A549 (cell line): ENCODE data around the gene MED13L. TPM values are rescaled to one million over a fixed set of nuclear protein-coding genes. Genes with fewer than 3 reads are reported as not detected.

Experiments
- ATAC-seq, 2 experiments: fragments of 200-7000 bp in 1 of 2; fragments of >200 bp in 1 of 2; cut with Nextera tagmentation in 1 of 2; cut with Tn5 transposase in 1 of 2; 3 replicates each; pipeline versions ENCODE4 v1.8.0 to v1.9.1; 2018 to 2020; ENCODE audit warnings: mild to moderate bottlenecking in 1 of 2, moderate library complexity in 1 of 2
- CTCF ChIA-PET: fragments of 300-600 bp; sonication (Branson Sonifier 250); formaldehyde crosslinking; extraction: SDS; loops from one replicate; lab custom pipeline; 2021; ENCODE audit warnings: antibody characterized with exemption, inconsistent platforms; lab: Yijun Ruan, JAX
- POLR2A ChIA-PET: fragments of 350-600 bp; formaldehyde crosslinking; extraction: SDS; loops from one replicate; lab custom pipeline; 2021; ENCODE audit warnings: antibody characterized with exemption, inconsistent platforms; lab: Yijun Ruan, JAX
- DNase-seq, 2 experiments: peaks; one replicate each; pipeline versions ENCODE4 v3.0.0 to v3.0.0-alpha.2; 2011 to 2016; ENCODE audit warnings: low read depth in 1 of 2, low spot score in 1 of 2
- FAIRE-seq: peaks from 2 replicates; lab custom pipeline; 2011; peaks lifted over from hg19 to GRCh38; lab: Jason Lieb, UNC
- H3K27ac ChIP-seq, 2 experiments: fragments of >200 bp; sonication (Bioruptor Twin); formaldehyde crosslinking; 3 replicates each; pipeline ENCODE4 v1.5.1; 2016 to 2017
- H3K4me1 ChIP-seq: fragments of >200 bp; sonication (Bioruptor Twin); formaldehyde crosslinking; 3 replicates; pipeline ENCODE4 v1.6.1; 2016
- H3K4me2 ChIP-seq: fragments of >200 bp; sonication (Bioruptor Twin); formaldehyde crosslinking; 3 replicates; pipeline ENCODE4 v1.6.1; 2016
- H3K4me3 ChIP-seq: fragments of >200 bp; sonication (Bioruptor Twin); formaldehyde crosslinking; 3 replicates; pipeline ENCODE4 v1.5.1; 2016
- H3K9me3 ChIP-seq: fragments of >200 bp; sonication (Bioruptor Twin); formaldehyde crosslinking; 3 replicates; pipeline ENCODE4 v1.6.1; 2016
- BHLHE40 ChIP-seq: IDR thresholded peaks from 2 replicates; pipeline ENCODE4 v1.6.1; 2012; ENCODE audit warnings: low read depth, low read length, inconsistent platforms
- CBX2 ChIP-seq: fragments of 200-600 bp; sonication (generic); IDR thresholded peaks from 2 replicates; pipeline ENCODE4 v1.6.1; 2016; ENCODE audit warnings: low read depth, mild to moderate bottlenecking, borderline replicate concordance
- CHD4 ChIP-seq: fragments of 200-600 bp; sonication (generic); IDR thresholded peaks from 2 replicates; pipeline ENCODE4 v1.6.1; 2016; ENCODE audit warnings: antibody characterized with exemption, mild to moderate bottlenecking, borderline replicate concordance
- EP300 ChIP-seq, 2 experiments: fragments of >200 bp; sonication (Bioruptor Twin); formaldehyde crosslinking; IDR thresholded peaks; 2 replicates in 1 of 2; 3 replicates in 1 of 2; pipeline ENCODE4 v1.6.1; 2016 to 2017
- FOSL2 ChIP-seq, 2 experiments: fragments of 450-650 bp in 1 of 2; fragments of >200 bp in 1 of 2; sonication (Bioruptor Twin) in 1 of 2; formaldehyde crosslinking; IDR thresholded peaks; 2 replicates each; pipeline versions ENCODE4 v1.5.0 to v1.6.1; 2016 to 2020; ENCODE audit warnings: mild to moderate bottlenecking in 1 of 2, moderate library complexity in 1 of 2
- HDAC2 ChIP-seq: fragments of 200-600 bp; sonication (generic); IDR thresholded peaks from 2 replicates; pipeline ENCODE4 v1.6.1; 2016
- HEYL ChIP-seq: fragments of 250-450 bp; sonication (Bioruptor Pico); IDR thresholded peaks from 2 replicates; pipeline ENCODE4 v1.8.0; 2021; ENCODE audit warnings: mild to moderate bottlenecking, moderate library complexity
- HOXA7 ChIP-seq: fragments of 250-450 bp; sonication (Bioruptor Pico); IDR thresholded peaks from 2 replicates; pipeline ENCODE4 v1.5.0; 2020; ENCODE audit warnings: mild to moderate bottlenecking, moderate library complexity
- JUN ChIP-seq, 2 experiments: fragments of >200 bp; sonication (Bioruptor Twin); formaldehyde crosslinking; IDR thresholded peaks; 2 replicates in 1 of 2; 3 replicates in 1 of 2; pipeline ENCODE4 v1.6.1; 2016 to 2017
- KDM1A ChIP-seq: fragments of 200-600 bp; sonication (generic); IDR thresholded peaks from 2 replicates; pipeline ENCODE4 v1.6.1; 2016; ENCODE audit warnings: low read depth, mild to moderate bottlenecking
- MYC ChIP-seq: IDR thresholded peaks from 2 replicates; pipeline ENCODE4 v1.6.1; 2012; ENCODE audit warnings: mild to moderate bottlenecking, inconsistent platforms, low read length, improper control_type of control experiment, borderline replicate concordance
- NPAS2 ChIP-seq: fragments of 250-450 bp; sonication (Bioruptor Pico); IDR thresholded peaks from 2 replicates; pipeline ENCODE4 v1.8.0; 2022; ENCODE audit warnings: mild to moderate bottlenecking, moderate library complexity, borderline replicate concordance
- PHF8 ChIP-seq: fragments of 200-600 bp; sonication (generic); IDR thresholded peaks from 2 replicates; pipeline ENCODE4 v1.6.1; 2016; ENCODE audit warnings: low read depth, mild to moderate bottlenecking, antibody characterized with exemption, moderate library complexity, borderline replicate concordance
- POLR2AphosphoS2 ChIP-seq: conservative IDR thresholded peaks from 2 replicates; pipeline ENCODE4 v1.6.1; 2012; ENCODE audit warnings: low read length, improper control_type of control experiment, inconsistent platforms
- RAD21 ChIP-seq, 2 experiments: fragments of >200 bp in 1 of 2; sonication (Bioruptor Twin) in 1 of 2; formaldehyde crosslinking in 1 of 2; IDR thresholded peaks in 1 of 2; conservative IDR thresholded peaks in 1 of 2; 2 replicates in 1 of 2; 3 replicates in 1 of 2; pipeline ENCODE4 v1.6.1; 2012 to 2018; ENCODE audit warnings: inconsistent platforms in 1 of 2
- RARB ChIP-seq: fragments of 250-450 bp; sonication (Bioruptor Pico); IDR thresholded peaks from 2 replicates; pipeline ENCODE4 v1.8.0; 2021; ENCODE audit warnings: mild to moderate bottlenecking, moderate library complexity
- RFX5 ChIP-seq: fragments of 450-650 bp; IDR thresholded peaks from 2 replicates; pipeline ENCODE4 v1.7.1; 2014; ENCODE audit warnings: antibody characterized with exemption, mild to moderate bottlenecking, moderate library complexity
- RNF2 ChIP-seq: fragments of 200-600 bp; sonication (generic); IDR thresholded peaks from 2 replicates; pipeline ENCODE4 v1.6.1; 2016; ENCODE audit warnings: low read depth, mild to moderate bottlenecking, antibody characterized with exemption, moderate library complexity, borderline replicate concordance
- SMC3 ChIP-seq: fragments of >200 bp; sonication (Bioruptor Twin); formaldehyde crosslinking; IDR thresholded peaks from 3 replicates; pipeline ENCODE4 v1.6.1; 2018; ENCODE audit warnings: inconsistent platforms
- TFCP2L1 ChIP-seq: fragments of 250-450 bp; sonication (Bioruptor Pico); IDR thresholded peaks from 2 replicates; pipeline ENCODE4 v1.5.0; 2021; ENCODE audit warnings: mild to moderate bottlenecking
- ZC3H11A ChIP-seq: fragments of 450-650 bp; IDR thresholded peaks from 2 replicates; pipeline ENCODE4 v1.6.1; 2014; ENCODE audit warnings: antibody characterized with exemption, mild to moderate bottlenecking
- ZFP36 ChIP-seq: fragments of 450-650 bp; IDR thresholded peaks from 2 replicates; pipeline ENCODE4 v1.6.1; 2014; ENCODE audit warnings: borderline replicate concordance; ENCODE audit not compliant: partially characterized antibody
- ZNF302 ChIP-seq: fragments of 250-450 bp; sonication (Bioruptor Pico); IDR thresholded peaks from 2 replicates; pipeline ENCODE4 v1.9.0; 2021; ENCODE audit warnings: inconsistent platforms, mild to moderate bottlenecking, moderate library complexity
- ZSCAN20 ChIP-seq: fragments of 250-450 bp; sonication (Bioruptor Pico); IDR thresholded peaks from 2 replicates; pipeline ENCODE4 v1.8.0; 2022; ENCODE audit warnings: mild to moderate bottlenecking, moderate library complexity
- WGBS: methylation state at CpG from one replicate; pipeline ENCODE4 v1.1.6; 2017; ENCODE audit errors: missing lambda C conversion rate; 5-methylcytosine and 5-hydroxymethylcytosine counted together
- polyA plus RNA-seq, 4 experiments: library from polyadenylated mRNA; depleted of rRNA in 3 of 4; stranded (reverse); fragments of >200 nt; fragmentation: RNase III in 1 of 4; extraction: RNeasy Plus Mini Kit Qiagen cat#74134 plus additional on column Dnase treatment in 1 of 4; gene quantifications; 2 replicates in 3 of 4; 3 replicates in 1 of 4; pipeline ENCODE4 v1.2.3, GENCODE V29; 2011 to 2017
- TF ChIP-seq, protein P1 (sequence below): IDR thresholded peaks from 2 replicates; pipeline ENCODE4 v1.6.1; 2012; ENCODE audit warnings: low read depth, borderline replicate concordance
- TF ChIP-seq, protein P2 (sequence below): IDR thresholded peaks from 2 replicates; pipeline ENCODE4 v1.6.1; 2012
- TF ChIP-seq, protein P3 (sequence below): fragments of 150-350 bp; IDR thresholded peaks from 2 replicates; pipeline ENCODE4 v1.6.1; 2014; ENCODE audit warnings: low read depth, mild to moderate bottlenecking, low read length
- TF ChIP-seq, protein P4 (sequence below): fragments of 450-650 bp; IDR thresholded peaks from 2 replicates; pipeline ENCODE4 v1.6.1; 2014; ENCODE audit warnings: antibody characterized with exemption

The MED13L gene
- polyA plus RNA-seq, 2 of the 4 experiments (the other 2 are of a cell fraction): 23.2 to 134 TPM

DNA sequence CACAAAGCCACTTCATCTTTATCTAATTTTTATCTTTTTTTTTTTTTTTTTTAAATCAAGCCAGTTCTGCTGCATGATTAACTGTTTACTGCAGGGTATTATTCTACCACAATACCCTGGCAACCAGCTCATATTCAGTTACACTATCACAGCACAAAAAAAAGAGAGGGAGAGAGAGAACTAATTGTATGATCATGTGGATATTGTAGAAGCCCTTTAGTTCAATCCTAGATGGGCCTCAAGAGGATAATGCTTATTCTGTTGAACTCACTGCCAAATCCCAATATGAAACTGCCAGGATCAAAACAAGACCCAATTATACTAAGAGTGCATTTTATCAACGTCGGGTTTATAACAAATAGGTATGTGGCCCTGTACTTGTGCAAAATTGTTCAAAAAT is 51.5 kb downstream of the MED13L start:
- 83% methylated on average over 2 of the region's 2 CpGs for WGBS

DNA sequence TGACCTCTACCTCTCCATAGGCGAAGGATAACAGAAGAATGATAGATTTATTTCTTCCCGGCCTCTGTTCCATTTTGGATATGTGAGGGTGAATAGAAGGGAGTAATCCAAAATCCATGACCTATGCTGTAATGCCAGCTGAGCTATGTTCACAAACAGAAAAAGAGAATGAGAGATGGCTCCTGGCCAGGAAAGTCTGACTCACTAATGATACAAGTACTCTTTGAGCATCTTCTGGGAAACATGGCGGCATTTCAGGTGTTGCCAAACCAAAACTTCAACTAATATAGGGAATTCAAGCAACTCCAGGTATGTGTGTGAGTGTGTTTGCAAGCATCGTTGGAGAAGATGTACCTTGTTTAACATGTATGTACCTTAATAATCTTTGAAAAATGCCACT is 55.1 kb downstream of the MED13L start:
- no peak overlapping the region for H3K27ac ChIP-seq
- H3K9me3 ChIP-seq: no peaks in the 10 kb centered on the region
- TF ChIP-seq ZFP36: no peak
- TF ChIP-seq FOSL2 (IDR thresholded peaks at IDR 0.05): no peak
- TF ChIP-seq FOSL2 (CRISPR knock-in tag; IDR thresholded peaks at IDR 0.05): peak; percentile 55
- TF ChIP-seq BHLHE40: no peak
- no peak for TF ChIP-seq RARB (CRISPR knock-in tag)
- TF ChIP-seq, all 56 proteins: peak for 1
- WGBS: 67% methylated on average over 4 of the region's 4 CpGs
- DNase-seq (peak in 1 of 2 experiments; percentile 77), ATAC-seq (peak in 1 of 2 experiments; percentile 58; a peak in 3 of 6 replicates), FAIRE-seq (no peak)
- ChIA-PET CTCF (interaction anchor here (0.9 to 2.2 kb wide), 2 partner anchors 14 to 47 kb away, joined by 3 to 7 read pairs; no protein-coding TSS in a partner anchor), POLR2A (no interaction called here)
- H3K4me3 ChIP-seq: no peak overlapping the region
- H3K4me2 ChIP-seq: 0 out of 3 replicates have a peak overlapping the region, but pooled peaks have one; percentile 0
- peaks cover 19% of the 10 kb centered on the region for H3K4me1 ChIP-seq

More for the DNA sequence above, 51.5 kb downstream of the MED13L start:
- no peak for FAIRE-seq
- H3K27ac ChIP-seq: no peak overlapping the region
- CTCF ChIA-PET: interaction anchor here (0.9 to 5.0 kb wide), 3 partner anchors 10 to 375 kb away, joined by 3 to 26 read pairs (median 4); no protein-coding TSS in a partner anchor
- no peaks in the 10 kb centered on the region for H3K9me3 ChIP-seq
- no peak for DNase-seq
- no peak for ATAC-seq
- TF ChIP-seq RARB (CRISPR knock-in tag): no peak
- TF ChIP-seq CBX2: no peak
- no peak for TF ChIP-seq JUN (IDR thresholded peaks at IDR 0.05)
- no peak for TF ChIP-seq RFX5
- TF ChIP-seq, protein P1, sequence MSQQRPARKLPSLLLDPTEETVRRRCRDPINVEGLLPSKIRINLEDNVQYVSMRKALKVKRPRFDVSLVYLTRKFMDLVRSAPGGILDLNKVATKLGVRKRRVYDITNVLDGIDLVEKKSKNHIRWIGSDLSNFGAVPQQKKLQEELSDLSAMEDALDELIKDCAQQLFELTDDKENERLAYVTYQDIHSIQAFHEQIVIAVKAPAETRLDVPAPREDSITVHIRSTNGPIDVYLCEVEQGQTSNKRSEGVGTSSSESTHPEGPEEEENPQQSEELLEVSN: no peak
- TF ChIP-seq, protein P2, sequence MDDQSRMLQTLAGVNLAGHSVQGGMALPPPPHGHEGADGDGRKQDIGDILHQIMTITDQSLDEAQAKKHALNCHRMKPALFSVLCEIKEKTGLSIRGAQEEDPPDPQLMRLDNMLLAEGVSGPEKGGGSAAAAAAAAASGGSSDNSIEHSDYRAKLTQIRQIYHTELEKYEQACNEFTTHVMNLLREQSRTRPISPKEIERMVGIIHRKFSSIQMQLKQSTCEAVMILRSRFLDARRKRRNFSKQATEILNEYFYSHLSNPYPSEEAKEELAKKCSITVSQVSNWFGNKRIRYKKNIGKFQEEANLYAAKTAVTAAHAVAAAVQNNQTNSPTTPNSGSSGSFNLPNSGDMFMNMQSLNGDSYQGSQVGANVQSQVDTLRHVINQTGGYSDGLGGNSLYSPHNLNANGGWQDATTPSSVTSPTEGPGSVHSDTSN: no peak
- no peak for TF ChIP-seq HDAC2
- no peak for TF ChIP-seq HEYL (CRISPR knock-in tag)
- no peak for TF ChIP-seq KDM1A
- TF ChIP-seq POLR2AphosphoS2: no peak
- TF ChIP-seq EP300 (IDR thresholded peaks at IDR 0.05): no peak
- no peak for TF ChIP-seq PHF8
- TF ChIP-seq, protein P3, sequence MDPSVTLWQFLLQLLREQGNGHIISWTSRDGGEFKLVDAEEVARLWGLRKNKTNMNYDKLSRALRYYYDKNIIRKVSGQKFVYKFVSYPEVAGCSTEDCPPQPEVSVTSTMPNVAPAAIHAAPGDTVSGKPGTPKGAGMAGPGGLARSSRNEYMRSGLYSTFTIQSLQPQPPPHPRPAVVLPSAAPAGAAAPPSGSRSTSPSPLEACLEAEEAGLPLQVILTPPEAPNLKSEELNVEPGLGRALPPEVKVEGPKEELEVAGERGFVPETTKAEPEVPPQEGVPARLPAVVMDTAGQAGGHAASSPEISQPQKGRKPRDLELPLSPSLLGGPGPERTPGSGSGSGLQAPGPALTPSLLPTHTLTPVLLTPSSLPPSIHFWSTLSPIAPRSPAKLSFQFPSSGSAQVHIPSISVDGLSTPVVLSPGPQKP: no peak
- TF ChIP-seq, protein P4, sequence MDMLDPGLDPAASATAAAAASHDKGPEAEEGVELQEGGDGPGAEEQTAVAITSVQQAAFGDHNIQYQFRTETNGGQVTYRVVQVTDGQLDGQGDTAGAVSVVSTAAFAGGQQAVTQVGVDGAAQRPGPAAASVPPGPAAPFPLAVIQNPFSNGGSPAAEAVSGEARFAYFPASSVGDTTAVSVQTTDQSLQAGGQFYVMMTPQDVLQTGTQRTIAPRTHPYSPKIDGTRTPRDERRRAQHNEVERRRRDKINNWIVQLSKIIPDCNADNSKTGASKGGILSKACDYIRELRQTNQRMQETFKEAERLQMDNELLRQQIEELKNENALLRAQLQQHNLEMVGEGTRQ: no peak
- TF ChIP-seq NPAS2 (CRISPR knock-in tag): no peak
- no peak for TF ChIP-seq TFCP2L1
- no peak for TF ChIP-seq ZNF302 (CRISPR knock-in tag)
- no peak overlapping the region for H3K4me3 ChIP-seq
- H3K4me2 ChIP-seq: no peak overlapping the region
- peaks cover 11% of the 10 kb centered on the region for H3K4me1 ChIP-seq
- POLR2A ChIA-PET: no interaction called here

DNA sequence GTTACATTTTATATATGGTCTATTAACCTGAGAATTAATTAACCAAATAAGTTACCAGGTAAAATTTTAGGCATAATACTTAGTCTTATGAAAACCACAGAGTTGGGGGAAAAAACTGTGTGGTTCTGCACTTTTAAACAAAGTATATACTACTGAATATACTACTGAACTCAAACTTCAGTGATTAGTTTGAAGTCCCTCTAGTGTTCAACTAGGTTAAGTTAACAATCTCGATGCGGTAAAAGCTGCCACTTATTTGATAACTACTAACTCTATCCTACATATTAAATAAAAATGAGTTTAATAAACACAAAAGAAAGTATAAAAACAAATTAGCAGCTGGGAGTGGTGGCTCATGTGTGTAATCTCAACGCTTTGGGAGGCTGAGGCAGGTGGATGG is 56.7 kb downstream of the MED13L start:
- POLR2A ChIA-PET: interaction anchor here (0.6 kb wide), 1 partner anchor 68 kb away, joined by 6 read pairs; no protein-coding TSS in a partner anchor
- ATAC-seq: no peak; a peak in 1 of 6 replicates
- H3K27ac ChIP-seq: no peak overlapping the region
- peaks cover 28% of the 10 kb centered on the region for H3K4me1 ChIP-seq
- H3K9me3 ChIP-seq: no peaks in the 10 kb centered on the region
- no peak for TF ChIP-seq TFCP2L1
- no peak for TF ChIP-seq CHD4
- TF ChIP-seq POLR2AphosphoS2: no peak
- no peak for TF ChIP-seq RNF2
- TF ChIP-seq HOXA7 (CRISPR knock-in tag): no peak
- TF ChIP-seq HDAC2: no peak
- no peak for TF ChIP-seq MYC
- no peak for TF ChIP-seq RAD21 (conservative IDR thresholded peaks at IDR 0.05 in 1 of 2, IDR thresholded peaks at IDR 0.05 in 1 of 2)
- TF ChIP-seq ZSCAN20 (CRISPR knock-in tag): no peak
- no peak for TF ChIP-seq ZC3H11A
- TF ChIP-seq SMC3: no peak
- CTCF ChIA-PET: interaction anchor here (1.2 kb wide), 1 partner anchor 205 kb away, joined by 3 read pairs; no protein-coding TSS in a partner anchor
- no peak for DNase-seq
- H3K4me3 ChIP-seq: no peak overlapping the region
- FAIRE-seq: no peak
- WGBS: 96% methylated on average over 3 of the region's 3 CpGs
- no peak overlapping the region for H3K4me2 ChIP-seq
